Measurements from ENCODE around the gene NUDCD3. TPM values are rescaled to one million over a fixed set of nuclear protein-coding genes. Genes with fewer than 3 reads are reported as not detected.

NUDCD3 gene
- total RNA-seq = 44.5 and 55.6 TPM in 2 replicates

DNA sequence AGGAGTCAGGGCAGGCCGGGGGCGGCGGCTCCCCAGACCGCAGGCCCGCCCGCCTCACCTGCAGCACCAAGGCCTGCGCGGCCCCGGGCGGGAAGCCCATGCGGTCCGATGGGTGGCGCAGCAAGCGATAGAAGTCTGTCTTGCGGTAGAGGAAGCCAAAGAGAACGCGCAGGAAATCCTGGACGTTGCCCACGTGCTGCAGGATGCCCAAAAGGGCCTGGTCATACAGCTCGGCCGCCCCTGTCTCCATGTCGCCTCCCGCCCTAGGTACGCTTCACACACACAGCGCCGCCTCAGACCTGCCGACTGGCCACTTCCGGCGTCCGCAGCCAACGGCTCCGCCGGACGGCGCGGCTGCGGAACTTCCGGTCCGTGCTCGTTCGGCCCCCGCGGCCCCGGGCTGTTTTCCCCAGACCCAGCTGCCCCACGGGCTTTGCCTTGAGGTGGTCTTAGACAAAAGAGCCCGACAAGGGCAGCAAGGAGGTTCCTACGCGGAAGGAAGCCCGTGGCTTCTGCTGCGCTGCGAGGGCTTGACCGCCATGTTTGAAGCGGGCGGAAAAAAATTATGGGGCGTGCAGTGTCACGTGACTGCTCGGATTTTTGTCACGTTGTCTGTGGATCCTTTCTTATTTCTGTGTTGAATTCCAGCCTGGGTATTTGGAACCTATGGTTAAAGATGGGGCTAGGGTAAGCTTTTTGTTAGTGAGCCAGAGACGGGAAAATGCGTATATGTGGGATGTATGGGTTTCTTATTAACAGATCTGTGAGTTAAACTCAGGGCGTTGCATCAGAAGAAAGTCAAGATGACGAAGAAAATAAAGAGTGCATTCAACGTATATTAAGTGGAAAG is at the start of gene NUDCD3:
Gene NUDCD3, minus strand, starts transcription at position 308 of the 850 bp plus-strand sequence. Its CDS starts 58 bp downstream, at position 250.
- peak; percentile 83 to 89 for DNase-seq (ENCODE audit: low read depth in 2 of 2)

DNA sequence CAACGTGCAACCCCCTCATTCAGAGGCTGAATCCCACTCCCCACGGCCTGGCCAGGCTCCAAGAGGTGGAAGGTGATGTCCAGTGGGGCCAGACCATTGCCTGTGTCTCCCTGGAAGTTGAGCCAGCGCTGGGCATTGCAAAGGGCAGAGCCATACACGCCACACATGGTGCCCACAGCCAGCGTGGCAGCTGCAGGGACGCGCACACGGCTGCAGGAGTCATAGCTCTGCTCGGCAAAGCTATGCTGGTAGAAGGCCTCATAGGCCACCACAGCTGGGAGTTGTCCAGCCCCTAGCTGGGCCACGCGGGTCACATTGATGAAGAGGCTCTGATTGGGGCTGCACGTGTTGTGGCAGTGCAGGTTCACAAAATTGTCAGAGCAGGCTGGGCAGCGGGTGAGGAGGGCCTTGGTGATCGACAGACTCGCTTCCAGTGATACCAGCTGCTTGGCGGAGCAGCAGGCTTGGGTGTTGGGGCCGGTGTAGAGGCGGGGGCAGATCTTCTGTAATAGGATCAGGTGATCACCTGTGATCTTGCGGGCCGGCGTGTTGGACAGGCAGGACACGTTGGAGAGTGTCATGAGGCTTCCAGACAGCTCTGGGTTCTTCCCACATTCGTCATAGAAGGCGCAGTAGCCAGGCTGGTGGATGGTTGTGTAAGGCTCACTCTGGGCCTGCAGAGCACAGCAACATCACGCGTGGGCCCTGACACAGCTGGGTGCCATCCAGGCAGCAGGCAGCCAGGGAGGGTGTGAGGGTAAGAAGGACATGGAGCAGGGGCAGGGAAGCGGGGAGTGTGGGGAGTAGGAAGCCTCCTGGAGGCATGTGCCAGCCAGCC is 49.4 kb upstream of the NUDCD3 start:
- no peak for DNase-seq (ENCODE audit: low read depth in 2 of 2)

DNA sequence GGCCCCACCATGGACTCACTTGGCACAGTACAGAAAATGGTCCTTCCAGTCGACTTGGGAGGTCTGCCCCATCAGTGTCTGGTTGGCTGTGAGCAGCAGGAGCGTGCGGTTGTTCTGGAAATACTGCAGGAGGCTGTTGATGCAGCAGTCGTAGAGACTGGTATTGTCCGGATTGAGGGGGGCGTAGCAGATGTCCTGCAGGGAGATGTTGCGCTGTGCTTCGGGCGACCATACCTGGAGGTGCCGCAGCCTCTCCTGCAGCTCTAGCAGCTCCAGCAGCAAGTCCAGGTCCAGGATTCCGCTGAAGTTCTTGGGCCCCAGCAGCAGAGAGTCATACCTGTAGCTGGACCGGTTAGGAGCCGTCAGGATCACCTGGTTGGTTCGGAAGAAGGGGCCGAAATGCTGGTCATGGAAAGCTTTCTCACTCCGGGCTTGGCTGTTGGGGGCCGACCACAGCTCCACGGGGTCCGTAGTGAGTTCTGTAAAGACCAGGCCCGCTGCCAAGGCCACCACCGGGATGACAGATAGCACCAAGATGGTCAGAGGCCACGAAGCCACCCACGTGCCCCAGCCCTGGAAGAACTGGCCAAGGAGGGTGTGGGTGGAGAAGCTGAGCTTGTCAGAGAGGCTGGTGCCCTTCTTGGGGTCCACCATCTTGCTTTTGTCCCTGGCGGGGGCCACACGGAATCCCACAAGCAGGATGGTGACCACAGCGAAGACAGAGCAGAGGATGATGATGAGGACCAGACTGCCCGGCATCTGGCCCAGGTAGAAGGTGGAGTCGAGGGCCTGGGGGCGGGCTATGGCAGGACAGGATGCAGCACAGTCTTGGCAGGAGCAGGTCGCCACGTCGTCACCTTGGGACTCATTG is 48.6 kb upstream of the NUDCD3 start:
- DNase-seq (ENCODE audit: low read depth in 2 of 2) = no peak

DNA sequence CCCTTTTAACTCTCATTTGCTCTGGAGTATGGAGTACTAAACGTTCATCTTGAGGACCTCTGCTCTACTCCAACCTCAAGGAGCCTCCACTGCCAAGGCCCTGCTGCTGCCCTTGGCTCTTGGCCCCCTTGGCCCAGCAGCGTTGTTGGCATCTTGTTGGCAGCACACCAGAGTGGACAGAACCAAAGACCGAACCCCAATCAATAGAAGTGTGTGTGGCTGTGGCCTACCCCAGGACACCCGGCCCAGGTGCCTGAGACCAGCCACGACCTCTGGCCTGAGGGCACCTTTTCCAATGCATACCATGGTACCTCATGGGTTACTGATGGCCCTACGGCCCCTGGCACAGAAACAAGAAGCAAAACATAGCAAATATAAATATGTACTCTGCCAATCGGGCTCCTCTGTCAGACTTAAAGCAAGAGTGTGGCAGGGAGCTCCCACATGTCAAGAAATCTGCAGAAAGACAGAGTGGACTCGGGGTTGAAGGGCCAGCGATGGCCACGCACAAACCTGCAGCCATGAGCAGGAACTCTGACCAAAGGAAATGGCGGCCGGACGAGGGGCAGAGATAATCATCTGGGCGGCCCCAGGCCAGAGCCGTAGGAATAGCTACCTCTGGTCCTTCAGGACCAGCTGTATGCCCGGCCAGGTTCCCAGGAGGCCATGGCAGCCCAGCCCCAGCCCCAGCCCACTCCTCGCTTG is 47.8 kb upstream of the NUDCD3 start:
- DNase-seq (ENCODE audit: low read depth in 2 of 2) = no peak

DNA sequence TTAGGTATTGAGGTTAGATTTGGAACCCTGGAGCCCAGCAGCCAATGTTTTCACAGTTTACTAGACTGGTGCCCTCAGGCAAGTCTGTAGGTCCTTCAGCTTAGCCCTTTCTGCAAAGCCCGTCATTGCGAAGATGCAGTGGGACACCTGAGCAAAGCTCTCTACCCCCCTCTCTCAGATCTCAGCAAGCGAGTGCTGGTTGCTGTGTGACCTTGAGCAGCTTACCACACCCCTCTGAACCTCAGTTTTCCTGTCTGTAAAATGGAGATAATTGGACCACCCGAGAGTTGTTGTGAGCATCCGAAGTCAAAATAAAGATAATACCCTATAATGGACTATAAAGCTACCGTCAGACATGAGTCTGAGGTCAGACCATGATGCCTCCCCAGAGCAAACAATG is 47.0 kb upstream of the NUDCD3 start:
- no peak for DNase-seq (ENCODE audit: low read depth in 2 of 2)

DNA sequence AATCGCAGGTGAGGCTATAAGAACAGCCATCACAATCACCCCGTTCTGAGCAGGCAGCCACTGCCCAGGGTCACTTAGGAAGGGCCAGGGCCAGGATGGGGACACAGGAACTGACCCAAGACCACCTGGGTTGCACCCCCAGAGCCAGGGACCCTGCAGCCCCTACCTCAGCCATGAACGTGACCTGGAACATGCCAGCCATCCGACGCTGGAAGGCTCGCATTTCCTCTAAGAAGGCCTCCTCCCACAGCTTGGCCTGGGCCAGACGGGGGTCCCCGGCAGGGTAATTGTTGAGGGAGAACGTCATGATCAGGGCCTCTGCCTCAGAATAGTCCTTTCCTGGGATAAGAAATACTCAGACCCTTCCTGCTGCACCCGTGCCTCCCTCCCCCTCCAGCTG is 45.6 kb upstream of the NUDCD3 start:
- no peak for DNase-seq (ENCODE audit: low read depth in 2 of 2)

DNA sequence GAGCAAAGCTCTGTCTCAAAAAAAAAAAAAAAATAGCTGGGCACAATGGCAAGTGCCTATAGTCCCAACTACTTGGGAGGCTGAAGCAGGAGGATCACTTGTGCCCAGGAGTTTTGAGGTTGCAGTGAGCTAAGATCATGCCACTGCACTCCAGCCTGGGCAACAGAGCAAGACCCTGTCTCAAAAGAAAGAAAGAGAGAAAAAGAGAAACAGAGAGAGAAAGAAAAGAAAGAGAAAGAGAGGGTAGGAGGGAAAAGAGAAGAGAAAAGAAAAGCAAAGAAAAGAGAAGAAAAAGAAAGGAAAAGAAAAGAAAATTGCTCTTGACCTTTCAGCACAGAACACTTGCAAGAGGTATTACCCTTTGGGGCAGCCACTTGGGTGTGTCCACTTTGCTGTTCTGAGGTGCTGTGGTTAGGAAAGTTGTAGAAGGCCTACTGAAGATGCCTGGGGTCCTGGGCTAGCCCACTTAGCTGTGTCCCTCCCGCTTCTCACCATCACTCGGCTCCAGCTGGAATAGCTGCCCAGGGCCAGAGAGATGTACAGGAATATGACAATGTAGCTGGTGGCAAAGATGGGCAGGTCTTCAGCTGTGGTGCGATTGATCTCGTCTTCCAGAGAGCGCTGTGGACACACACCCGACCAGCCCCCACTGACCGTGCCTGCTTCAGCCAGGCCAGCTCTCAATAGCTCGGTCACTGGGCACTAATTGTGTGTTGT is 45.0 kb upstream of the NUDCD3 start:
- no peak for DNase-seq (ENCODE audit: low read depth in 2 of 2)

DNA sequence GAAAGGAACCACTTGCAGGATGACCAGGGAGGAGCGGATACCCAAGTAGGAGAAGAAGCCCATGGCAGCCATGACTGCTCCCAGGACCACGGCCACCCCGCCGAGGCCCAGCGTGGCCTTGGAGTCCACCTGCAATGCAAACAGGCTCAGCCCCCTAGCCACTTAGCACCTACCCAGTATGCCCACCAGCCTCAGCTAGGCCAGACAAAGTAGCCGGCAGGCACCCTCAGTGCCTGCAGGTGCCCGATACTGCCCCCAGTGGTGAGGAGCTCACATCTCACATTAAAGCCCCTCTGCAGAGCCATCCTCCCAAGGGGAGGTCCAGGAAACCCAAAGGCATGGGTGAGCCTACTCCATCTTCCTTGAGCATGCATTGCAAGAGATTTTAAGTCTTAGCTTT is 44.0 kb upstream of the NUDCD3 start:
- peak; percentile 41 to 48 for DNase-seq (ENCODE audit: low read depth in 2 of 2)

DNA sequence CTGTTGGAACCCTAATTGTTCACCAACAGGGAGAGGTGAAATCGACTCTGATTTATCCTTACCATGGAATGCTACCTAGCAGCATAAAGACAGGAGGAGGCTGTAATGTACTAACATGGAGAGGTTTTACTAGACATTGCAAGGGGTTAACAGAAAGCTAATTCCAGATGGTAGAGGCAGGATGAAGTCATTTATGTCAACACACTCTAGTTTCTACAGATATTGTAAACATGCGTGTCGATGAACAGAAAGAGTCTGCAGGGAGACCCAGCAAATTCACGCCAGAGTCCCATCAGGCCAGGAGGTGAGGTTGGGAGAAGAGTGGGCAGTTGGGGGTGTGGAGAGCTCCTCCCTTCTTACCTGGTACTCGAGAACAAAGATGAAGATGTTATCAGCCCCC is 43.6 kb upstream of the NUDCD3 start:
- DNase-seq (ENCODE audit: low read depth in 2 of 2) = no peak

DNA sequence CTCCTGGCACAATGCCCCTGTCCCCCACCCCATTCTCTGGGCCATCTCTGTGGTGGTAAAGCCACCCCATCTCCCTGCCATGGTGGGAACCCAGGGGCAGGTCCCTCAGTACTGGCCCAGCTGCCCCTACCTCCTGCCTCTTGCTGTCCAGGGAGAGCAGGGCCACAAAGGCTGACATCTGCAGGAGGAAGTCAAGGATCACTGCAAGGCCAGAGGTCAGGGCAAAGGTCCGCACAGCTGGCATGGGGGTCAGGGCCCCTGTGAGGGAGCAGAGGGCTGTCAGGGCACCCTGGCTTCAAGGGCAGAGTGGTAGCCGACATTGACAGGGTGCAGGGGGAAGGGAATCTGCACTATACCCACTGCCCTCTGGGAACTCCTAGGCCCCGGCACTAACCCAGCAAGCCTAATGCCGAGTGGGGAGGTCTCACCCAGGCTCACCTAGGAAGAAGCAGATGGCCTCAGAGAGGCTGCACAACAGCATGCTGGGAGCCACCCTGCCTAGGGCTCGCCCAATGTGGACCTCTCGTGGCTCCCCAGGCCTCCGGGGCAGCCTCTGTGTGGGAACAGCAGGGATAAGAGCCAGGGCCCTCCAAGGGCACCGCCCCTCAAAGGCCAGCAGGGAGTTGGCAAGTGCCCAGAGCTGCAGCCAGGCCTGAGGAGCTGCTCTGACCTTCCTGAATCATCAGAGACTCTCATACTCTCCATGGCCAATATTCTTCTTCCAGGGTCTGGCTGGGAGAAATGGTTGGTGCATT is 43.0 kb upstream of the NUDCD3 start:
- DNase-seq (ENCODE audit: low read depth in 2 of 2) = no peak

DNA sequence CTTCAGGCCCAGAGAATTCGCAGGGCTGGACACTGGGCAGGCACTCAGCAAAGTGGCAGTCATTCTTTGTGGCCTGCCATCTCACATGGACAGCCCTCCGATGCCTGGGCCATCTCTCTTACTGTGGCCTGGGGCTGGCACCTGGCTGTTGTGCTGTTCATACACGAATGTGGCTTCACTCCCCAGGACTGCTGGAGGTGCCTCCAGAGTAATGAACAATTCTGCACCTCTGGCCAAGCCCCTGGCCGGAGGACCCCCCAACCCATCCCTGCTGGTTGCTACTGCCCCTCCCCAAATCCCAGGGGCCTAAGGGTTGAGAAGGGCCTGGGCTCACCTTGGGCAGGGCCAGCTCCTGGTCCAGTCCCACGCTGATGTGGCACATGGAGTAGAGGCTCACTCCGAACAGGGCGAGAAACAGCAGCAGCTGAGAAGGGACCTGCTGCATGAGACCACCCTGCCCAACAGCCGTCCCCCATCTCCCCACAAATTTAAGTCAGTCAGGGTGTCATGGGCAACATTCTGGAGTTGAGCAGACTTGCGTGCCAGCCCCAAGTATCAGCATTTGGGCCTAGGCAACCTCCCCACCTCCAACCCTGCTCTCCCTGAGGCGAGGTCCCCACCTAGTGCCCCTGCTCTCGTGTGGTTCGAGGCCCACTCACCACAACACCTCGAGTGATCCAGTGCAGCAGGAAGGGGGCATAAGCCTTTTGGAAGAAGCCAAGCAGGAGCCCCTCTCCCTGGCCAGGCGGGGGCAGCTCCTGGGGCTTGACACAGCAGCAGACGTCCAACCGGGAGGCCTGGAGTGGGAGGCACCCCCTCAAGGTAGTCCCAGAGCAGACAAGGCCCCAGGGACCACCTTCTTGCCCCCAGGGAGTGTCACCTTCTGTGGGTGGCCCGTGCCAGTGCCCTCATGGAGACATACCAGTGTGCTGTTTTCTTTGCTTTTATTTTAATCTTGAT is 41.2 kb upstream of the NUDCD3 start:
- no peak for DNase-seq (ENCODE audit: low read depth in 2 of 2)

DNA sequence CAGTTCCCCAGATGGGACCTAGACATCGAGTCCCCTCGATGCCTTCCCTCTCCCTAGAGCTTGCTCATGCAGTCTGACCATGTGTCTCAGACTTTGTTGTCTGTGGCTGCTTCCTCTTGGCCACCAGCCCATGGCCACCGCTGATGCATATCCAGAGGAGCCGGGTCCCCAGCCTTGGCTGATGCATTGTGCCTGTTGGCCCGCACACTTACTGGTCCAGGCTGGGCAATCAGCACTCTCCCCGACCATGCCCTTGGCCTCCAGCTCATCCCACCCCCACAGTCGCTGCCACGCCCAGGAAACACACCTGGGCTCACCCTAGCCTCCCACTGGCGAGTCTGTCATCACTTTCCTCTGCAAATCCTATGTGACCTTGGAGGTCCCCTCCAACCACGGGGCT is 40.5 kb upstream of the NUDCD3 start:
- DNase-seq (ENCODE audit: low read depth in 2 of 2) = peak; percentile 17 to 20

DNA sequence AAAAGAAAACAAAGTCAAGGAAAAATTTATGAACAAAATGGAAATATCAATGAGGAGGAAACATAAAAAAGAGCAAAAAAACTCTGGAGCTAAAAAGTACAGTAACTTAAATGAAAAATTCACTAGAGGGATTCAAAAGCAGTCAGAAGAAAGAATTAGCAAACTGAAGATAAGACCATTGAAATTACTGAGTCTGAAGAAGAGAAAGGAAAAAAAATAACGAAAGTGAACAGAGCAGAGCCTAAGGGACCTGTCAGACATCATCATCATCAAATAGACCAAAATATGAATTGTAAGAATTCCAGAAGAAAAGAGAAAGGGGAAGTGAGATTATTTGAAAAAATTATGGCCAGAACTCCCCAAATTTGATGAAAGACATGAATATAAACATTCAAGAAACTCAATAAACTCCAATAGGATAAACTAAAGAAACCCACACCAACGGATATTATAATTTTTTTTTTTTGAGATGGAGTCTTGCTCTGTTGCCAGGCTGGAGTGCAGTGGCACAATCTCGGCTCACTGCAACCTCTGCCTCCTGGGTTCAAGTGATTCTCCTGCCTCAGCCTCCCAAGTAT is 34.4 kb upstream of the NUDCD3 start:
- DNase-seq (ENCODE audit: low read depth in 2 of 2) = no peak

DNA sequence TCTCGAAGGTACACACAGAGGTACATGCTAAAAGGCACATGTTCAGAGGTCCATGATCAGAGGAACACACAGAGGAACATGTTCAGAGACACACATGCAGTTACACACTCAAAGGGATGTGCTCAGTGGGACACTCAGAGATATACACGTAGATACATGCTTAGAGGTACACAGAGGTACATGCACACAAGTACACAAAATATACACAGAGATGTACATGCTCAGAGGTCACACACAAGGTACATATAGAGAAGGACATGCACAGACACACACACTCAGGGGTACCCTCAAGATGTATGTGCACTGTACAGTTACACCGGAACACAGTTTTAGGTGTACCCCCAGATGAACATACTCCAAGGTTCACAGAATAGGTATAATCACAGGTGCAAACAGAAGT is 31.9 kb upstream of the NUDCD3 start:
- no peak for DNase-seq (ENCODE audit: low read depth in 2 of 2)

DNA sequence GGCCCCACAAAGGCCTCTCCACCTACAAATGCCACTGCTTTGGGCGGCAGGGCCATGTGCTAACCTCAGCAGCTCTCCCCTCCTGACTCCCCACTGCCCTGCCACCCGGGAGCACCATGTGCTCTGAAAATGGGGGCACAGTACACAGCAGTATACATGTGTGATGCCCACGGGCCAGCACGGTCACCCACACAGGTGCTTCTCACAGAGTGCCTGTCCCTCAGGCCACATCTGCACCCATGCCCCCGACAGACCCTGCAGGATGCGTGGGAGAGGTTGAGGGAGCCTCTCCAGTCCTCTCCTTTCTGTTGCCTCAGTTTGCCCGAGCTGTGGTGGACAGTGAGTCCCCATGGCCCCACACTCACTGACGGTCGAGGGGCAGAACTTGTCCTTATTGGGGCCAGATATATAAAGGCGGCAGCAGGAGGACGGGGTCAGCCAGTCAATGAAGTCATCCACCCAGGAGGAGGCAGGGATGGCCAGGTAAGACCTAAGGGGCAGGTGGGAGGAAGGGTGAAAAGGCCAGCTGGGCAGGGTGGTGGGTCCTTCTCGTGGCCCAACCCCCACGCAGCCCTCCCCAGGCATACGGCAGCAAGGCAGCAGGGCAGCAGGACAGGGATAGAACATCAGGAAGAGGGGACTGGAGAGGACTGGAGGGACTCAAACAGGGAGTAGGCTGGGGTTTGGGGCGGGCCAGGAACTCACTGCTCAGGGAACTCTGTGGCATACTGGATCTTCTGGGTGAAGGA is 31.1 kb upstream of the NUDCD3 start:
- DNase-seq (ENCODE audit: low read depth in 2 of 2) = no peak

DNA sequence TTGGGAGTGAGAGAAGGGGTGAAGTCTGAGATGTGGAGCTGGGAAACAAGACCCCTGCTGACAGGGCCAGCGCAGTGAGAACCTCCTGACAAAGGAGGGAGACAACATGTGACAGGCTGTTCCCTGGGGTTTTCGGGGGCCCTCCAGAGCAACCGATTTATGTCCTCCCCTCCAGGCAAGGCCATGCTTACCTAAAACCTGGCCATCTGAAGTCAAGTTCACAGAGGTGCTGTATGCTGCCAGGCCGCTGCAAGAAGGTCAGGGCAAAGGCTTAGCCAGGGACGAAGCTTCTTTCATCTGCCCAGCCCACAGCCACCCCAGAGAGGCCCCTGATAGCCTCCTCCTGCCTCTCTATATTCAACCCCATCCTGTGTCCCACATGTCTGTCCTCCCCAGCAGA is 30.1 kb upstream of the NUDCD3 start:
- no peak for DNase-seq (ENCODE audit: low read depth in 2 of 2)

DNA sequence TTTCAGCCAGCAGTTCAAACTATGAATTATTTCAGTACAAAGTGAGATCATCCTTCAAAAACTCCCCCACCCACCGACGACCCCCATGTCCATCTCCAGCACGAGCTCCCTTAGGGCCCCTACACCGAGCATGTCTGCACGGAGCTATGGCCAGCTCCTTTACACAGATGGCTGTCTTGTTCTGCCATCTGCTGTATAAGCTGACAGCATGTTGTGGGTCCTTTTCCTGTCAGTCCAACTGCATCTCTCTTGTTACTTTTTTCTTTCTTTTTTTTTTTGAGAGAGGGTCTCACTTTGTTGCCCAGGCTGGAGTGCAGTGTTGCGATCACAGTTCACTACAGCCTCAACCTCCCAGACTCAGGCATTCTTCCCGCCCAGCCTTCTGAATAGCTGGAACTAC is 29.1 kb upstream of the NUDCD3 start:
- DNase-seq (ENCODE audit: low read depth in 2 of 2) = no peak
